Measurements from ENCODE around the gene TIMP1. TPM values are rescaled to one million over a fixed set of nuclear protein-coding genes. Genes with fewer than 3 reads are reported as not detected.

The TIMP1 gene
- total RNA-seq, 1 donor from 2014 or later = 309 TPM

GRCh38 chrX:47556045-47556623 lies 26.1 kb upstream of the TIMP1 start:
- Histone ChIP-seq H3K27me3 (no peaks in the 10 kb centered on the region), H3K9me3 (no peaks in the 10 kb centered on the region), H3K4me1 (peaks cover 9% of the 10 kb centered on the region), H3K27ac (peak overlapping the region; percentile 92), H3K4me3 (peak overlapping the region; percentile 43 to 48), H3K36me3 (no peaks in the 10 kb centered on the region)
- intact Hi-C loops (cut with DNase I) = no loop called here
- DNase-seq (ENCODE audit: extremely low spot score in 2 of 2) = peak in 1 of 2 donors; percentile 97
- TF ChIP-seq POLR2A (IDR thresholded peaks at IDR 0.05) = peak in 1 of 2 donors; percentile 67
- TF ChIP-seq CTCF (IDR thresholded peaks at IDR 0.05) = no peak
- peak; percentile 59 to 91 for TF ChIP-seq POLR2AphosphoS5 (IDR thresholded peaks at IDR 0.05; ENCODE audit: insufficient read depth in 1 of 2, low read depth in 1 of 2)

GRCh38 chrX:47558436-47558835 lies 23.8 kb upstream of the TIMP1 start:
- Histone ChIP-seq H3K4me1 (peaks cover 24% of the 10 kb centered on the region), H3K36me3 (no peaks in the 10 kb centered on the region), H3K27me3 (no peaks in the 10 kb centered on the region), H3K4me3 (no peak overlapping the region), H3K9me3 (no peaks in the 10 kb centered on the region), H3K27ac (no peak overlapping the region)
- intact Hi-C loops (cut with DNase I) = no loop called here
- DNase-seq (ENCODE audit: extremely low spot score in 2 of 2) = no peak
- TF ChIP-seq POLR2A (IDR thresholded peaks at IDR 0.05) = no peak
- no peak for TF ChIP-seq CTCF (IDR thresholded peaks at IDR 0.05)
- no peak for TF ChIP-seq POLR2AphosphoS5 (IDR thresholded peaks at IDR 0.05; ENCODE audit: insufficient read depth in 1 of 2, low read depth in 1 of 2)

GRCh38 chrX:47560179-47560933 lies 21.9 kb upstream of the TIMP1 start:
- peaks cover 24% of the 10 kb centered on the region for H3K4me1 ChIP-seq
- no peaks in the 10 kb centered on the region for H3K9me3 ChIP-seq
- H3K27ac ChIP-seq = peak overlapping the region; percentile 94
- peak overlapping the region; percentile 48 to 52 for H3K4me3 ChIP-seq
- H3K27me3 ChIP-seq = no peaks in the 10 kb centered on the region
- DNase-seq (ENCODE audit: extremely low spot score in 2 of 2) = no peak
- no peak for TF ChIP-seq POLR2AphosphoS5 (IDR thresholded peaks at IDR 0.05; ENCODE audit: insufficient read depth in 1 of 2, low read depth in 1 of 2)
- TF ChIP-seq POLR2A (IDR thresholded peaks at IDR 0.05) = no peak
- no peak for TF ChIP-seq CTCF (IDR thresholded peaks at IDR 0.05)
- no peaks in the 10 kb centered on the region for H3K36me3 ChIP-seq
- intact Hi-C loops (cut with DNase I) = no loop called here

GRCh38 chrX:47560934-47561658 lies 21.1 kb upstream of the TIMP1 start, which contains the start of gene ARAF:
ARAF (plus strand) TSS chrX:47561205; CDS start chrX:47562968, 1,763 bp downstream.
- peak in 1 of 2 donors; percentile 47 for TF ChIP-seq POLR2A (IDR thresholded peaks at IDR 0.05)
- TF ChIP-seq CTCF (IDR thresholded peaks at IDR 0.05) = no peak
- peak; percentile 74 to 94 for TF ChIP-seq POLR2AphosphoS5 (IDR thresholded peaks at IDR 0.05; ENCODE audit: insufficient read depth in 1 of 2, low read depth in 1 of 2)
- Histone ChIP-seq H3K4me1 (peaks cover 24% of the 10 kb centered on the region), H3K36me3 (no peaks in the 10 kb centered on the region), H3K27ac (peak within 1 kb of the TSS; percentile 94), H3K9me3 (no peaks in the 10 kb centered on the region), H3K4me3 (peak within 1 kb of the TSS; percentile 48 to 52), H3K27me3 (no peaks in the 10 kb centered on the region)
- peak in 1 of 2 donors; percentile 98 for DNase-seq (ENCODE audit: extremely low spot score in 2 of 2)
- intact Hi-C loops (cut with DNase I) = no loop called here

Measured in vagina (tissue), 2 donors.